GM19372 (cell line): ENCODE results near the gene CKS2.

Experiments
- ATAC-seq: cut with Tn5 transposase; IDR thresholded peaks from one replicate; pipeline ENCODE4 v1.9.1; 2021; ENCODE audit warnings: mild to moderate bottlenecking, low read depth, moderate library complexity; ENCODE audit not compliant: unreplicated experiment

The CKS2 gene

DNA sequence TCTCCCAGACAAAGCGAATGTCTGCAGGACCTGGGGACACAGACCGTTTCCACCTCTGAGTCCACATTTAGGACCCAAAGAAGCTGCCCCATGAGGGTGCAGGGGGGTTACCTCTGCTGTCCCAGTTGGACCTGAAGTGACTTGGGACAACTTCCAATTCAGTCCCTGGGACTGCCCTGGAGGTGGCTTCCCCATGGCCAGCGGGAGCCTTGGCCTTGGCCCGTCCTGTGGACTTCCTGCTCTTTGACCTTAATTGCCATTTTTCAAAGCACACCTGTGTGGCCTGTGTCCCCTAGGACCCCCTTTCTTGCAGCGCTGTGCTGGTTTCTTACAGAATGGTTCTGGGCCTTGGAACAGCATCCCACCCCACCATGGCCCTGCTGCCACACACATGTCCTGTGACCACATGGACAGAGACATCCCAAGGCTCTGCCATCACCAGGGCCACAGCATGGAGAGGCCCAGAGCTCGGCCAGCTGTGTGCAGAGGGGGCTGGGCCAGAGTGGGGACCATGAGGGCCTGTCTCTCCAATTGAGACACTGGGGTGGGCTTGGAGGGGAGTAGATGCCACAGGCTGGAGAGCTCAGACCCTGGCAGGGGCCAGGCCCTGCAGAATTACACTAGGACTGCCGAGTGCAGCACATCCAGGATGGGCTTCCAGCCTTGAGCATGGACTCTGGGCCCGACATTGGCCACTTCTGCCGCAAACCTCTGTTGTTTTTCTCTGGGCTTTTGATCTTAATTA is 53.1 kb downstream of the CKS2 start:
- no peak for ATAC-seq

GRCh38 chr9:89364666-89365531 is 53.9 kb downstream of the CKS2 start:
- ATAC-seq = no peak

DNA sequence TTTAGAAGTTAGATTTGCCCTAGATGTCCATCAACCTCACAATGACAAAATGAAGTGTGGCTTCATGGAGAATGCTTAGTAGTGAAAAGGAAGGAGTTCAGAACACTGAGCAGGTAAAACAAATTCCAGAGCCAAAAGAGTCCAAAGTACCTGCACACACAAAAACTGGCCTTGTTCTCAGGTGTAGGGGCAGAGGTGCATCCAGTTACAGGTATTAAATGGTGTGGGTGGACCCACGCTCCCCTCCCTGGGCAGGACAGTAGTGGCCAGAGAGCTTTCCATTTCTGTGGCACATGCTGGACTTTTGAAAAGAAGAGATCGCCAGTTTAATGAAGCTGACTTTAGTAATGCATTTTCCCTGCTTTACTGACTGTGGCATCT is 54.5 kb downstream of the CKS2 start:
- ATAC-seq = no peak
